NCI-H510A (cell line): ENCODE data around the gene FHIP2A.
"Not testable (repeated sequence)": the region's sequence is repeated elsewhere in the genome, so short reads cannot be mapped to it uniquely, and the experiment has no call there.

Experiments used
- DNase-seq: peaks from one replicate; lab custom pipeline; 2025; lab: John Stamatoyannopoulos, UW

Gene FHIP2A

DNA sequence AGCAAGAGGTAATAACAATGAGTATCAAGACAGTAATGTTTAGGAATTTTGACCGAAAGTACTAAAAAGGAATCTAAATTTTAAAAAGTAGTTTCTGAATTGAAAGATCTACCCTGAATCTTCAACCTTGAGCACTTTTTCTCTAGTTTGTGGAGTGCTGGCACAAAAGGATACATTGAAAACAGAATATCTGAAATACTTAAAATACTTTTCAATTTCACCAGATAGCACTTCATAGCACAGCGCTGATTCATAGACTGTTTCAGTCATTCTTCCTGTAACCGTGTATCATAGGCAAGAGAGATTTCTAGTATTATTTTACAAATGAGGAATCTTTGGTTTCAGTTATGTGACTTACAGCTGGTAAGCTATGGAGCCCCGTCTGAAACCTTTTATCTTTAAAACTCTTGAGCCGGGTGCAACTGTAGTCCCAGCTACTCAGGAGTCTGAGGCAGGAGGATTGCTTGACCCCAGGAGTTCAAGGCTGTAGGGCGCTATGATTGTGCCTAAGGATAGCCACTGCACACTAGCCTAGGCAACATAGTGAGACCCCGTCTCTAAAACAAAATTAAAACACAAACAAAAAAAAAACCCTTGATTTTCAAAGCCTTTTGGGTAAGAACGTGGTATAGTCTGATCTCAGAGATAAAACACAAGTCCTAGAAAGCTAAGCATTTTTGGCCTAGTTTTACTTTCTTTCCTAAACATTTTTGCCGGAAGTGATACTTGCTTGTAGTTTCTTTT lies 35.1 kb downstream of the FHIP2A start:
- DNase-seq: no peak

DNA sequence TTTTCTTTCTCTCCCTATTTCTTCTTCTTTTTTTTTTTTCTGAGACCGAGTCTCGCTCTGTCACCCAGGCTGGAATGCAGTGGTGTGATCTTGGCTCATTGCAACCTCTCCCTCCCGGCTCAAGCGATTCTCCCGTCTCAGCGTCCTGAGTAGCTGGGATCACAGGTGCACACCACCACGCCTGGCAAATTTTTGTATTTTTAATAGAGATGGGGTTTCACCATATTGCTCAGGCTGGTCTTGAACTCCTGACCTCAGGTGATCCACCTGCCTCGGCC lies 35.6 kb downstream of the FHIP2A start:
- DNase-seq: not testable (repeated sequence)

DNA sequence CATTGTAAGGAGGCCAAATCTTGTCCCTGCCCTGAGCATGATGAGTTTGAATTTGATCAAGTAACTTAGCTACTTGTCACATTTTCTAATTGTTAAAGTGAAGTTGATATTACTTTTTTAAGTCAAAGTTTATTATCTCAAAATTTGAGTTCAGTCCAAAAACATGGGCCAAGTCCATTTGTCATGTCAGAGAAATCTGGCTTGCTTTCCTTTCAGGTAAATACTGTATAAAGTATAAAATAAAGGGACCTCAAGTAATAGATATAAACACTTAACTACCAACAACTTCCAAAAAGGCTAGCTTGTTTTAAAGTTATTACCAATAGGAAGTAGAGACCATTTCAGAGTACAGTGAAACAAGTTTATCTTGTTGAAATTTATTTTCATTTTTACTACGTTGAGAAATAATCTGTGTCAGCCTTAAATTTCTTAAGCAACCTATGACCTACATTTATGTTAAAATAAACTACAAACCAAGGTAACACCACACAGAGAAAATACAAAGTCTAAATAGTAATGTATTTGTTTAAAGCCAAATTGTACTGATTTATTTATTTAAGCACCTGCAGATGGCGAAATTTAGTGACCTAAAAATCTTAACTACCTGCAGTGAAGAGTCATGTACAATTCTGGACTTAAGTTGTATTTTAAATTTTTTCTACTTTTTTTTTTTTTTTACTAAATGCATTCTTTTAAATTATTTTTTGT lies 36.5 kb downstream of the FHIP2A start:
- no peak for DNase-seq

DNA sequence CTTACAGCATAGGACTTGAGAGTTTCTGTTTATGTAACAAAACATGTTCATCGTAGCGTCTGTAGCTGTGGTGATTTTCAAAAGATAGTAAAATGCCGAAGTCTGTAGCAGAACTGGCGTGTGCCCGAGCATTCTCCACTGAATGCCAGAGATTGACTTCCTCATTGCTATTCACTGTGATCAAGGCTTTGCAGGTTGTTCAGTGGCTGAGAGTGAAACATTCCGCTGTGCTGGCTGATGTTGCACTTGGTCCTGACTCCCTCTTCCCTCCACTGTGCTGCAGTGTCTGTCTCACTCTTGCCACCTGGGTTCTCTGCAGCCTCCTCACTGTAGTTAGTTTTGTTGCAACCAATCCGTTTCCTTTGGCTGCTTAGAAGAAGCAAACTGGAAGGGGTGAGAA lies 37.6 kb downstream of the FHIP2A start:
- no peak for DNase-seq

DNA sequence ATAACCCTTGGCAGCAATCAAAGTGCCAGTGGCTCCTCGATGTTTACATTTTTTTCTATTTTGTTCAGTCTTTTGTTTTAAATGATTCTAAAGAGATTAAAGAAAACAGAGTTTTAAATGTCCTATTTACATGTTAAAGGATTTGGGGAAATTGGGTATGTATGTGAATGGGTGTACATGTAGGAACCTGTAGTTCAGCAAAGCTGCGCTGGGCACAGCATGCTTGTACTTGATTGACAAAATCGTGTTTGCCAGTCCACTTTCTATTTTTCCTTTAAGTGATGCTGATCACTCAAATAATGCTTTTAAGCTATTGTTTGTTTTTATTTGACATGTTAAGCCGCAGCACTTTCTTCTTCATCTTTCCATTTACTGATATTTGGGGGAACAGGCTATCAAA lies 40.9 kb downstream of the FHIP2A start:
- DNase-seq: no peak

DNA sequence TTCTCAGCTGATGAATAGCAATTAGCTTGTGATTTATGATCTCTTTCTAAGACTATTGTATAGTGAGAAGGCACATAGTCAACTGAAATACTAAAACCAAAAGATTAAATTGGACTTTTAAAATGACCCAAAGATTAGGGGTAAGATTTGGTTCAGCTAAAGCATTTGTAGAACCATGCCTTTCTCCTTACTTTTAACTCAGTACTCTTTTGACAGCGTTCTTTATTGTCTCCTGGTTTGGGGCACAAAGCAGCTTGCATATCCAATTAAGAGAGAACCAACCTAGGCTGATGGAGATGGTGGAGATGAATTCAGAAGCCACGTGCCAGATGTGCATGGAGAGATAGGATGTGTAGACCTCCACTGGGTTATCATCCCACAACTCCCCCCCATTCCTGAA lies 45.8 kb downstream of the FHIP2A start:
- DNase-seq: no peak

DNA sequence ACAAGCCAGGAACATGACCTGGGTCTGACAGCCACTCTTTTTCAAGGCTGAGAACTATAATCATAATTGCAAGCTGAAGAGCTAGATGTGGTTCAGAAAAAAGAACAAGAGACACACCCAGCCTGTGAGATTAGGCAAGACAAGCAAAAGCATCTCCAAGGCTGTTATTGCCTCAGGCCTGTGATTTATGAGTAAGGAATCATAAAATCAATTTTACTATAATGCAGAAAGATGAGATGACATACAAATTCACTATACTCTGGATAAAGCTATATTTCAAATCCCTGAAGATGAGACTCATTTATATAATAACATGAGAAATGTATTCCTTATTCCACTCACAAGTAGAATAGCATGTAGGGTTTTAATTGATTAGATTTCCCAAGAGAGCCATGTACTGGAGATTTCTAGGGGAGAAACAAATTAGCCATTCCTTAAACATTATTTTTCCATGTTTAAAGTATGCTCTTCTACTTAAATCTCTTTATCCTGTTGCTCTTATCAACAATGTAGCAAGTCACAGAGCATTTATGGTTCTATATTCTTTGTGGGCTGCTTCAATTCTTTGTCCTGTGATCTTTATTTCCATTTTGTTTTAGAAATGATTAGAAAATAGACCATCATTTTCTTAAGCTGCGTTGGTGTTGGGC lies 47.4 kb downstream of the FHIP2A start:
- no peak for DNase-seq

DNA sequence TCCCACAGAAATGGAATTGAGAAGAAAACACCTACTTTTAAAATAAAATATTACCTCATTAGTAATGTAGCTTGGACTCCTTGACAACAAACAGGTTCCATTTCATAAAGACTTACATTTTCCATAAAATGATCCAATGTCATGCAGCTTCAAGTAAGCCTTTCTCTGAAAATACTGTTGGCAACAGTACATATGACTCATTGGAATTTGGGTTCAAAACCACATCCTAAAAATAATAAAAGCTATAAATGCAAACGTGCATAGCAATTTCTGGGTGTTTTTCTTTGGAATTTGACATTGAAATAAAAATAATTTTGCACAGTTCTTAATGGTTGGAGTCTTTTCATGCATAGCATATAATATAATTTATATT lies 47.9 kb downstream of the FHIP2A start:
- no peak for DNase-seq

DNA sequence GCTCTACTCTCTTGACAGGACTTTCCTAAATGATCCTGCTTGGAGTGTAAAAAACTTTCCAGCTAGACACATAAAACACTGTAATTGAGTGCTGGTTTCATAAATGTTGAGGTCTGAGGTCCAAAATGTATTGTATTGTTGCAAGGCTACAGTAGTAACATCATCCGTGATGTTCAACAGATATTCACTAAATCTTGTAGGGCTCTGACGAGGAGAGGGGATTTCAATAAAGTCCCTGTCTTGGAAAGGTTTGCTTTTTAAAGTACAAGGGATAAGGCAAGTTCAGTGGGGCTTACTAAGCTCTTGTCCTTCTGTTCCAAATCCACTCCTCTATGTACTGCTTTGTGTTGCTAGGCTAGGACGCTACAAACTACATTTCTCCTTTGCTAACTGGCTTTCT lies 48.9 kb downstream of the FHIP2A start:
- DNase-seq: no peak

DNA sequence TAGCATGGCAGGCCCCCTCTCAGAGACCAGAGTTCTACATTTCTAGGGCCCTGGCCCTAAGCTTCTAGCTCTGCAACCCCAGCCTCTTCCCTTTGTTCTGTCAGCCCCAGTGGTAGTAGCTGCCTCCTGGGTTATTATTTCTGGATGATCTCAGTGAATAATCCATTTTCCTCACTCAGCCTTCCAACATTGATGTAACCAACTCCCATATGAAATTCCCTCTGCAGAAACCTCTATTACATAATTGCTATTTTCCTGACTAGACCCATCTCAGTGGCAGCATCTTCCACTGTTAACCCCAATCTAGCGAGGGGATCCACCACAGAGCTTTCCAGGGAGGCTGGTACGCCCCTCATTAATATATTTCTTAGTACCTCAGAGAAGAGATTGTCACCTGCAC lies 49.8 kb downstream of the FHIP2A start:
- DNase-seq: no peak
